T-helper 9 cell (primary cell): ENCODE data around the gene C6orf58.

ENCODE experiments used
- DNase-seq: peaks from one replicate; pipeline ENCODE4 v3.0.0-alpha.2; 2020
- total RNA-seq, 2 donors: gene quantifications; one replicate each; lab custom pipeline; 2026; lab: John Stamatoyannopoulos, UW

Gene C6orf58
- total RNA-seq: 0 to 0.14 reads per million in 2 donors

DNA sequence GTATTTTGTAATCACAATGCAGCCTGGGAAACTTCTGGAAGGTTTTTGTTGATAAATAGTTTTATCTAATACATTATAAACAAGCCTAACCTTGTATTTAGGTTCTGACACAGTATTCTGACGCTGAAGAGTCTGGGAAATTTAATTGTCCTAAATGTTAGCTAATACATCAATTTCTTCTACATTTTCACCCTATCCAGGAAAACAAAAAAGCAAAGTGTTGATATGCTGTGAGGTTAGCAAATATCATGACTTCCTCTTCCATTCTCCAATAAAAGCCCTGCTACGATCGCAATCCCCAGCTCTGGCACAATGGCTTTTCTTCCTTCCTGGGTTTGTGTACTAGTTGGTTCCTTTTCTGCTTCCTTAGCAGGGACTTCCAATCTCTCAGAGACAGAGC is at the start of gene C6orf58:
C6orf58 (plus strand) TSS at position 301 of the 400 bp plus-strand sequence; CDS start at position 313, 12 bp downstream.
- no peak for DNase-seq

GRCh38 chr6:127533011-127533410 is 44.0 kb upstream of the C6orf58 start:
- no peak for DNase-seq

DNA sequence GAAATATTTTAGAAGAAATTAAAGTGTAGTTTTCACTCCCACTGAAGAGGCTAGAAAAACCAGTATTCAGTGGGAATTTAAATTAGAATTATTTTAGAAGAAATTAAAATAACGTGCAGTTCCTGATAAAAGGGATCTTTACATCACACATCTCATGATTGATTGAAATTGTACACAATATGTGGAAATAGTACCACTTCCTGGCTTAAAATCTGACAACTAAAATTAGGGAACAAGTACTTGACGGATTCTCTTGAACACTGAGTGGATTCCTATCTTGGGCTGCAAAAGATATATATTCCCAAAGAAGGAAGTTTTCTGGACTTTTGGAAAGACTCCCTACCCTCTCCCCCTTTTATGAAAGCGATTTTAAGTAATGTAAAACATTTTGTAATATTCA is 43.2 kb upstream of the C6orf58 start:
- no peak for DNase-seq

- no peak for DNase-seq
Observed at GRCh38 chr6:127538750-127539264, 38.2 kb upstream of the C6orf58 start.

DNA sequence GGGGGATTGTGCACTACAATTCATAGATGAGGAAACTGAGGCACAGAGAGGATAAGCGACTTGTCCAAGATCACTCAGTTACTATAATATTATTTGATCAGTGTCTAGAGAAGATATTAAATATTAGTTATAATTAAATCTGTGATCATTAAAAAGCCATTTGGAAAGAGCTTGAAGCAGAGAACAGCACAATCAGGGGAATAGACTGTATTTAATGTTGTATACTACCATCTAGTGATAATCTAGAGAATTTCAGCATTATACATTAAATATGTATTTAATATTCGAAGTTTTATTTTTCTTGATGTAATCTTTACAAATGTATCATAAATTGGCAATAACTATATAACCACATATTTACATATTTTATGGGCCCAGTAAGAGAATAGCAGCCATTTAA is 37.7 kb upstream of the C6orf58 start:
- no peak for DNase-seq

DNA sequence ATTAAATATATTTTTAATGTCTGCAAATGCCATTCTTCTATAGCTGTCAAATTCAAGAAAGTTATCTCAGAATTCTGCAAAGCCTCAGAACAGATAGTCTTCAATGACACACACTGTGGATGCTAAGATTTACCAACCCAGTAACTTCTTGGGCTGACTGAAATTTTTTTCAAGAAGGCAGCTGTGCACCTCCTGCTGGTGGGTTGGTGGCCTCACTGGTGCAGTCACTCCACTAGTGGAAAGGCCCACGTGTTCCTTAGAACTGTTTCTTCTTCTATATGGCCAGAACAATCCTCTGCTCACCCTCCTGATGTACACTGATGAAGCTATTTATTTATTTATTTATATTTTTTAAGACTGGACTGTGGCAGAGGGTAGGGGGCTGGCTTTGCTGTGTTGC is 29.8 kb upstream of the C6orf58 start:
- peak; percentile 3 for DNase-seq

GRCh38 chr6:127547904-127548649 is 28.9 kb upstream of the C6orf58 start:
- DNase-seq: no peak

GRCh38 chr6:127550403-127550802 is 26.6 kb upstream of the C6orf58 start:
- no peak for DNase-seq

DNA sequence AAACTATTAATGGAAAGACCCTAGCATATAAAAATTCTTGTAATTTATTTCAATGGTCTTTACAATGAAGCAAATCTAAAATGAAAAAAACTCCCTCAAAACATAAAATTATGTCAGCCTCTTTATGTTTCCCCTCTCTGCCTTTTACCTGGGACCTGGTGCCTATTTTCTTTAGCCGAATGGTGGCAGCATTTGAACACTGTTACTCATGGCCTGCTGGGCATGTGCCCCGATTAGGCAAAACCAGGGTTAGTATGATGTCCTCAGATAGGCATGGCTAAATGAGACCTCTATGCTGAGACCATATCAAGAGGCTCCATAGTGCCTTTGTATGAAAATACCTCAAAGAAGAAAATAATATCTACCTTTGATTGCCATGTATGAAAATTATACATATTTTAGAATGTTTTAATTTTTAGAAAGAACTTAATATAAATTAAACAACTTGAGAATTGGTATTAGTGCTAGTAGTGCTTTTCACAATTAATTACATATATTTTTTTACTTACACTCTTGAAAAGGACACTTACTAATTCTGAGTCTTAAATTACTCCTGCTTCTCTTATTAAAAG is 22.5 kb upstream of the C6orf58 start:
- DNase-seq: no peak

DNA sequence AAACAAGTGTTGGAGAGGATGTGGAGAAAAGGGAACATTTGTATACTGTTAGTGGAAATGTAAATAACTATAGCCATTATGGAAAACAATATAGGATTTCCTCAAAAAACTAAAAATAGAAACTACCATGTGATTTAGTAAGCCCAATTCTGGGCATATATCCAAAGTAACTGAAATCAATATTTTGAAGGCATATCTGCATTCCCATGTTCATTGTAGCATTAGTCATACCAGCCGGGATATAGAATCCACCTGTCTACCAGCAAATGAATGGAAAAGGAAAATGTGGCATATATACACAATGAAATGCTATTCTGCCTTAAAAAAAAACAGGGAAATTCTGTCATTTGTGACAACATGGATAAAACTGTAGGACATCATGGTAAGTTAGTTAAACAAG is 15.3 kb upstream of the C6orf58 start:
- no peak for DNase-seq

DNA sequence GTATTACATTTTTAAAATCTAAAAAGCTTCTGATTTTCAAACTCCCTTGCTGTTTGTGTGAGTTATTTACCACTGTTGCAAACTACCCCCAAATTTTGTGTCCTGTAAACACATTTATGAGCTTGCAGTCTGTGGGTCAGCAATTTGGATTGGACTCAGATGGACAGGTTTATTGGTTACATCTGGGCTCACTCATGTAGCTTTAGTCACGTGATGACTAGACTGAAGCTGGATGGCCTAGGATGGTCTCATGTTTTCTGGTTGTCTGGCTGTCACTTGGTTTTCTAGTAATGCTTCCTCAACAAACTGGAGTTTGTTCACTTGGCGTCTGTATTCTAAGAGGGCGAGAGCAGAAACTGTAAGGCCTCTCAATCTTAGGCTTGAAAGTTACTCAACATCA is 12.2 kb upstream of the C6orf58 start:
- DNase-seq: no peak

GRCh38 chr6:127566119-127566518 is 10.9 kb upstream of the C6orf58 start:
- no peak for DNase-seq

GRCh38 chr6:127566651-127567050 is 10.3 kb upstream of the C6orf58 start:
- no peak for DNase-seq

- DNase-seq: no peak
Observed at GRCh38 chr6:127567476-127567875, 9.5 kb upstream of the C6orf58 start.

DNA sequence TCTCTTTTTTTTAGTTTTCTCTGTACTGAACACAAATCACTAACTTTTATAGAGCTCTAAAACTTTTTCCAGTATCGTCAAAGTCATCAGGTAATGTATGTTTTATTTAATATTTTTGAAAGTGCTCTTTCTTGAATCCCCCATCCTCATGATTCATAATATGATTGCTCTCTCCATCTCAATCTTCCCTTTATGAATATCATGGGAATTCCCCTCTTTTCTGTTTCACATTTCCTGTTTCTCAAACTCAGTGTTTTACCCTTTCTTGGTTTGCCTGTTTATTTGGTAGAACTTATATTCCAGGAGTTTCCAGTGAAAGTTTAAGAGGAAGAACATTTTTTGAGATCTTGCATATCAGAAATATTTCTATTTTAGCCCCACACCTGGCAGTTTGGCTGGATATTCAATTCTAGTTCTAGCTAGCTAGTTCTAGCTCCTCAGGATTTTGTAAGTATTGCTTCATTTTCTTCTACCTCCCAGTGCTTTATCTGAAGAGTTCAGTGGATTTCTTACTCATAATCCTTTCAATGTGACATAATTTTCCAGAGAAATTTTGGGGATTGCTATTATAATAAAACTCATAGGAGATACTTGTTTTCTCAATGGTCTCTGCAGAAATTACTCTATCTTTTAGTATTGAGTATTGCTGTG is 6.1 kb upstream of the C6orf58 start:
- no peak for DNase-seq

DNA sequence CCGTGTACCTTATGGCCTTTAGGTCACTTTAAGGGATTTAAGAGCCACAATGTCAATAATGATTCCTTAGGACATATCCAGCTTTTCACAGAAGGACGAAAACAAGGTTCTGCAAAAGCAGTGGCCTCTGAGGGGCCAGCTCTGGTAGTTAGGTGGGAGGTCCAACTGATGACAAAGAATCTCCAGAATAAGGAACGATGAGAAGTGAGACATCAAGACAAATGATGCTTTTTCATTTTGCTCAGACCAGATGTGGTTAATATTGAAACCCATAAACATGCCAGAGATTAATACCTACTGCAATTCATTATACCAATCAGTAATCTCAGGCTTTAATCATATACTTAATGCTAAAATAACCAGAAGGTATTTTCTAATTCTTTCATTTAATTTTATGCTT is 1.9 kb downstream of the C6orf58 start:
- no peak for DNase-seq

DNA sequence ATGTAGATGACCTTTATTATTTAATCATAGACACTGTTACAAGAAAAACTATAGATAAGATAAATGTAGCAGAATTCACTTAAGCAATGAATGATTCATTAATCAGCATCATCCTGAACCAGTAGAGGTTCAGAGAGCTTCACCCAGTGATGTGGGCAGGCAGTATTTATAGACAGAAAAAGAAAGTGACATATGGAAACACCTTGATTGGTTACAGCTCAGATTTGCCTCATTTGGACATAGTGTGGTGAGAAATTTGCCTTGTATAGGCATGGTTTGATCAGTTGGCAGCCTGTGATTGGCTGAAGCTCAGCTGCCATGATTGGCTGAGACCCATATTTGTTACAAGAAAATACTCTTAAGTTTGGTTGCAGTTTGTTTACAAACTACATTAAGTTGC is 4.6 kb downstream of the C6orf58 start:
- DNase-seq: no peak

- no peak for DNase-seq
Observed at GRCh38 chr6:127582777-127583462, 5.9 kb downstream of the C6orf58 start.

DNA sequence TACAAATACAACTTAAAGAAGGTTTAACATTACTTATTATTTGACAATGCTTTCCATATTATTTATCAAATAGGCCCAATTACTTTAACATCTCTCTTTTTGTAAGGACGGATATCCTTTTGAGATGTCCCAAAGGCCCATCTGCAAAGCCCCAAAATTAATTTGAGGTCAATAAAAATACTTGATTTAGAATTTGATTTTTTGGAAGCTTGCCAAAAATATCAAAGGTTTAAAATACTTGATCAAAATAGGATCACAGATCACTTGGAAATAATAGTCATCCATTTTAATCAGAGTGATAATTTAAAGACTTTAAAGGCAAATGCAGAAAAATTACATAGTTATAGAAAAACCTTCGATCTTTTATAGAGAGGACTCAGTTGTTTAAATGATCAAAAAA is 8.1 kb downstream of the C6orf58 start:
- no peak for DNase-seq

DNA sequence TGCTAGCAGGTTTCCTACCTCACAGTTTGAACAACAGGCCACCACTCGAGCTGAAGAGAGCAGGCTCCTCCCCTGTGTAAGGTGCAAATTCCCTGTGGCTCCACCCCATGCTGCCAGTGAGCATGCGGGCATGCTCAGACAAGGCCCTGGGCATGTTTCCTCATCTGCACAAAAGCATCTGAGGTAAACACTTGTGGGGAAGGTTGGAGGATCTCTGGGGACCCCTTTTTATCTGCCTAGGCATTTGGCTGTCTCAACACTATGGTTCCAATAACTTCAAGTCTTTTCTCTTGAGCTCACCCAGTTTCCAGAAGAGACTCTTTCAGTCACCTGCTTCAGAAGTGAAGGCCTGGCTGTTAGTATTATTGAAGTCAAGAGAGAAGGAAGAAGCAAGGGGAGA is 9.4 kb downstream of the C6orf58 start:
- no peak for DNase-seq

DNA sequence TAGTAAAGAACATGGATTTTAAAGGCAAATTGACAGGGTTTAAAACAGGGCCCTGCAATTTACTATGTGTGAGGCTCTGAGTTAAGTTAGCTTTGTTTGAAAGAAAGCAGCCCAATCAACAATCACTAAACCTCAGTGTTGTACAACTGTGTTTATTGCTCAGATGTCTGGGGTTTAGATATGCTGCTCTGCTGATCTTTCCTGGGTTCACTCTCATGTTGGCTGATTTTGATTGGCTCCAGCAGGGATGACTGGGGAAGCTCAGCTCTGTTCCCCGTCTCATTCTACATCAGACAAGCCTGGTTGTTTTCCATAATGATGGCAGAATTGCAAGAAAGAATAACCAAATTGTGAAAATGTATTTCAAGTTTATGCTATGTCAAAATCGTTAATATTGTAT is 10.9 kb downstream of the C6orf58 start:
- no peak for DNase-seq

DNA sequence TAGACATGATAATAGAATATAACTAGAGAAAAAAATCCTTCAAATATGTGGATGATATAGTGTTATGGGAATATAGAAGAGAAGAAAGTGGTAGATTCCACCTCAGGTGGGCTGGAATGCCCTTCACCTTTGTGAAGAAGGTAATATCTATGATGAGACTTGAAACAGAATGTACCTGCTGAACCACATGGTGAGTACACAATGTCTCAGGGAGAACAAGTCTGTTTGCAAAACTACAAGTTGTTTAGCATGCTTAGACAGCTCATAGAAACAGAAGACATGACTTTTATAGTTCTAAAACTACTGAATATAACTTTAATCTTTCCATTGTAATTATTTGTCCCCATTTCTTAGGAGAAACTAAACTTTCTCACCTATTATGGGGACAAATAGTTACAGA is 12.2 kb downstream of the C6orf58 start:
- DNase-seq: no peak

GRCh38 chr6:127590344-127590743 is 13.4 kb downstream of the C6orf58 start:
- no peak for DNase-seq
